Breast epithelium (tissue), 4 donors: ENCODE measurements around the gene PLA2G5. TPM values are rescaled to one million over a fixed set of nuclear protein-coding genes. Genes with fewer than 3 reads are reported as not detected.

ENCODE experiments used
- DNase-seq, 2 donors: peaks; one replicate each; pipeline ENCODE4 v3.0.0-alpha.2; 2019; ENCODE audit warnings: low spot score in 2 of 2
- H3K27ac ChIP-seq, 2 donors: fragments of 200-600 bp; sonication (generic) in 1 of 2; one replicate each; pipeline ENCODE4 v1.5.1; 2016 to 2019; ENCODE audit warnings: mild to moderate bottlenecking in 1 of 2
- H3K27me3 ChIP-seq, 2 donors: fragments of 200-600 bp; sonication (generic) in 1 of 2; one replicate each; pipeline versions ENCODE4 v1.5.1 to v1.6.0; 2017 to 2019; ENCODE audit warnings: control low read depth in 1 of 2, mild to moderate bottlenecking in 1 of 2
- H3K36me3 ChIP-seq: fragments of 200-600 bp; one replicate; pipeline ENCODE4 v1.5.1; 2019
- H3K4me1 ChIP-seq, 2 donors: fragments of 200-600 bp; sonication (generic); one replicate each; pipeline ENCODE4 v1.5.1; 2016 to 2019; ENCODE audit warnings: control low read depth in 1 of 2
- H3K4me3 ChIP-seq, 3 donors: fragments of 200-600 bp; sonication (generic); 1 replicate in 2 of 3; 2 replicates in 1 of 3; pipeline ENCODE4 v1.5.1; 2016 to 2019; ENCODE audit warnings: mild to moderate bottlenecking in 3 of 3, moderate library complexity in 2 of 3
- H3K9me3 ChIP-seq, 2 donors: fragments of 200-600 bp; sonication (generic) in 1 of 2; one replicate each; pipeline ENCODE4 v1.5.1; 2016 to 2019; ENCODE audit warnings: control low read depth in 1 of 2
- CTCF ChIP-seq, 3 donors: fragments of 450-650 bp; IDR thresholded peaks; one replicate each; pipeline ENCODE4 v1.5.1; 2016 to 2017; ENCODE audit warnings: antibody characterized with exemption in 3 of 3, mild to moderate bottlenecking in 3 of 3, moderate library complexity in 3 of 3
- POLR2A ChIP-seq: fragments of 450-650 bp; IDR thresholded peaks from one replicate; pipeline ENCODE4 v1.6.1; 2016; ENCODE audit warnings: antibody characterized with exemption, mild to moderate bottlenecking, moderate library complexity
- POLR2AphosphoS5 ChIP-seq, 3 donors: sonication (generic); formaldehyde crosslinking; IDR thresholded peaks; one replicate each; pipeline ENCODE4 v1.6.1; 2017; ENCODE audit warnings: antibody characterized with exemption in 3 of 3
- intact Hi-C: fragments of 100-400 bp; cut with DNase I; formaldehyde crosslinking; loops from one replicate; pipeline ENCODE4 v1.15.1; 2023; ENCODE audit warnings: low total_unique reads
- total RNA-seq, 3 donors: library from RNA; depleted of rRNA; stranded (reverse); fragments of >200 nt; gene quantifications; one replicate each; pipeline ENCODE4 v1.1.0, GENCODE V29; 2016

The PLA2G5 gene
- total RNA-seq, 3 donors from 2014 or later = 0.88 to 9.4 (median 1.3) TPM

GRCh38 chr1:20087668-20088067, 17.7 kb downstream of the PLA2G5 start:
- no peaks in the 10 kb centered on the region for H3K9me3 ChIP-seq
- no peak overlapping the region for H3K27ac ChIP-seq
- H3K36me3 ChIP-seq = no peaks in the 10 kb centered on the region
- no peak for TF ChIP-seq CTCF (IDR thresholded peaks at IDR 0.05)
- TF ChIP-seq POLR2AphosphoS5 (IDR thresholded peaks at IDR 0.05) = no peak
- TF ChIP-seq POLR2A = no peak
- intact Hi-C loops = no loop called here
- no peak for DNase-seq
- H3K4me3 ChIP-seq = no peak overlapping the region
- H3K27me3 ChIP-seq = no peaks in the 10 kb centered on the region
- no peaks in the 10 kb centered on the region for H3K4me1 ChIP-seq

- TF ChIP-seq POLR2AphosphoS5 (IDR thresholded peaks at IDR 0.05) (no peak), POLR2A (no peak), CTCF (IDR thresholded peaks at IDR 0.05) (no peak)
- H3K4me3 ChIP-seq = no peak overlapping the region
- DNase-seq = no peak
- H3K27me3 ChIP-seq = no peaks in the 10 kb centered on the region
- H3K27ac ChIP-seq = no peak overlapping the region
- intact Hi-C loops = no loop called here
- H3K4me1 ChIP-seq = no peaks in the 10 kb centered on the region
- no peaks in the 10 kb centered on the region for H3K9me3 ChIP-seq
- no peaks in the 10 kb centered on the region for H3K36me3 ChIP-seq
Measured at GRCh38 chr1:20089328-20090077, 19.5 kb downstream of the PLA2G5 start.

- intact Hi-C loops = no loop called here
- no peak for TF ChIP-seq POLR2A
- TF ChIP-seq POLR2AphosphoS5 (IDR thresholded peaks at IDR 0.05) = no peak
- TF ChIP-seq CTCF (IDR thresholded peaks at IDR 0.05) = no peak
- Histone ChIP-seq H3K27me3 (no peaks in the 10 kb centered on the region), H3K9me3 (no peaks in the 10 kb centered on the region), H3K27ac (no peak overlapping the region), H3K4me3 (no peak overlapping the region), H3K4me1 (no peaks in the 10 kb centered on the region), H3K36me3 (no peaks in the 10 kb centered on the region)
- no peak for DNase-seq
Measured at GRCh38 chr1:20090119-20090518, 20.1 kb downstream of the PLA2G5 start.

- intact Hi-C loops = no loop called here
- no peaks in the 10 kb centered on the region for H3K36me3 ChIP-seq
- no peak overlapping the region for H3K4me3 ChIP-seq
- no peaks in the 10 kb centered on the region for H3K4me1 ChIP-seq
- H3K27ac ChIP-seq = no peak overlapping the region
- TF ChIP-seq POLR2A (no peak), CTCF (IDR thresholded peaks at IDR 0.05) (no peak), POLR2AphosphoS5 (IDR thresholded peaks at IDR 0.05) (no peak)
- H3K27me3 ChIP-seq = no peaks in the 10 kb centered on the region
- no peaks in the 10 kb centered on the region for H3K9me3 ChIP-seq
- no peak for DNase-seq
Measured at GRCh38 chr1:20090641-20091040, 20.6 kb downstream of the PLA2G5 start.

GRCh38 chr1:20093303-20093702, 23.3 kb downstream of the PLA2G5 start:
- TF ChIP-seq CTCF (IDR thresholded peaks at IDR 0.05) (no peak), POLR2AphosphoS5 (IDR thresholded peaks at IDR 0.05) (no peak), POLR2A (no peak)
- H3K4me1 ChIP-seq = no peaks in the 10 kb centered on the region
- H3K27ac ChIP-seq = peak overlapping the region; percentile 71 to 78
- intact Hi-C loops = no loop called here
- H3K4me3 ChIP-seq = no peak overlapping the region
- no peaks in the 10 kb centered on the region for H3K36me3 ChIP-seq
- DNase-seq = no peak
- H3K27me3 ChIP-seq = no peaks in the 10 kb centered on the region
- H3K9me3 ChIP-seq = peaks cover 0 to 3% of the 10 kb centered on the region in 2 donors
